Measurements from ENCODE around the gene PMEL. TPM values are rescaled to one million over a fixed set of nuclear protein-coding genes. Genes with fewer than 3 reads are reported as not detected.
"Not testable (repeated sequence)": the region's sequence is repeated elsewhere in the genome, so short reads cannot be mapped to it uniquely, and the experiment has no call there.

The PMEL gene
- 0.84 and 1.1 TPM in 2 replicates for total RNA-seq (2014; rRNA removed; shearing (Covaris generic))

- peak; percentile 16 for DNase-seq (ENCODE audit: low read depth)
These were observed at the start of gene PMEL for GRCh38 chr12:55965941-55966407. PMEL (minus strand) TSS chr12:55966042; CDS start chr12:55966011, 31 bp downstream.

DNA sequence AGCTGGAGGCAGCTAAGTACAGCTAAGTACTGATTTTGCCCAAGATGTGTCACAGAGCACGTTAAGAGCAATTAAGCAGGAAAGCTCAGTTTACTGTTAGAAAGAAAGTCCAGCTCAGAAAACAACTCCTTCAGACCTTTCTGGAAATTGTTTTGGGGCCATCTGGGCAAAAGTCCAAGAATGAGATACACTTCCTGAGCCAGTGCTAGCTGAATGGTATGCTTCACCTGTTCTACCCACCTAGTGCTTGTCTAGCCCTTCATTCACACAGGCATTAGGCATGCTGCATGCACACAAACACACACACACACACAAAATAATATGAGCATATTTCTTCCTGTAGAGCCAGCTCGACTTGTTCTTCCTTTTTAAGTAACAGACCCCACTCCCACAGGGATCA lies 48.4 kb upstream of the PMEL start:
- no peak for DNase-seq (ENCODE audit: low read depth)

DNA sequence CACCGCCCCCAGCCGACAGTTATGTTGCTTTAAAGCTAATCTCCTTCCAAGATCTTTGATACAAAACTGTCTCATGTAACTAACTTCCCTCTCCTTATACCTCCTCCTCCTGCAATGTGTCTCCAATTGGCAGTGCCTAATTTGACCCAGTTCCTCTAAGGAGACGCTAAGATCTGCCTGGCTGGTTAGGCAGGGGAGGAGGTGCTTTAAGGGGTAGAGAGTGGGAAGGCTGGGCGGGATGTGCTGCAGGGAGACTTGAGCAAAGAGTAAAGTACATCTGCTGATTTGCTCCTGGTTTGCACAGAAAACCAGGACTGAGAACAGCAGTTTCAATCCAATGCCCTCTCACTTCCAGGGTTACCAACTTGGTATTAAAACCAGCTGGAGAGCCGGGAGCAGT lies 47.6 kb upstream of the PMEL start:
- DNase-seq (ENCODE audit: low read depth), result no peak

DNA sequence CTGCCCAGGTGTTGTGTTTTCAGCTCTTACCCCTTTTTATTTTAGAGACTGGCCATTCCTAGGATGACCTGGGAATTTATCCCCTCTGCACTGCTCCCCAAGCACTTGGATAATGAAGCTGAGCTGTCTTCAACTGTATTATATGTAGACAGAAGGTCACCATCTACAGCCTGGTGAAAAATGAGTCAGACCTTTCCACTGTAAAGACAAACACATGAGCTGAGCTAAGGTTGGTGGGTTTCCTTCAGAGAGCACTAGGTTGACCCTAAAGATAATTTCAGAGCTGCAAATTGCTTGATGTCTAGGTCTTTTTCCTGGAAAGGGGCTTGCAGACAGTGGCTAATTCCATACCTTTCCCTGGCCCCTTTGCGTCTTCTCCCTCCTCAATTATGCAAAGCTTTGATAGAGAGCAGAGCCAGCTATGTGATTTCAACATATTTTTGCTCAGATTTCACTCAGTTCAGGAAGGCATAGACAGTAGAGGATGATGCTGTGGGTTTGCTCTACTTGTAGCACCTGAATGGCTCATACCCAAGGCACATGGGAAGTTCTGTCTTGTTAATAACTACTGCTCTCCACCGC lies 45.8 kb upstream of the PMEL start:
- DNase-seq (ENCODE audit: low read depth), result no peak

DNA sequence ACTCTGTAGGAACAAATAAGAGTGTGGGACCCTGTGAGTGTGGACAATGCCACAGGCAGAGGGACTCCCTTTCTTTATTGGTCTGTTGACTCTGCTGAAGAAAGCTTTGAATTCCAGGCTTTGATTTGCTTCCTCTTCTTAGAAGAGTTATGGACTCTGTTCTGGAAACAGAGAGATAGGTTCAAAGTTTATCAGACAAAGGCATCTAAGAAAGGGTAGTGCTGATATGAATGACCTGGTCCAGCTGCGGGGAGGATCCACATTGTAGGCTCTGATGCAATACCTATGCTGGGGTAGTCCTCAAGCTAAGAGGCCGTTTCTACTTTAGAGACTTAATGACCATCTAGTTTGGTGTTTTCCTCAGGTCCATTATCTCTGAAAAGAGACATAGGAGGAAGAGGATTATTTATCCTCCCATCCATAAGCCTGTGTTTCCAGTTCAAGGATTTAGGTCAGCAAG lies 44.3 kb upstream of the PMEL start:
- DNase-seq (ENCODE audit: low read depth), result no peak

GRCh38 chr12:56007564-56008559 lies 42.0 kb upstream of the PMEL start:
- peak; percentile 5 for DNase-seq (ENCODE audit: low read depth)

DNA sequence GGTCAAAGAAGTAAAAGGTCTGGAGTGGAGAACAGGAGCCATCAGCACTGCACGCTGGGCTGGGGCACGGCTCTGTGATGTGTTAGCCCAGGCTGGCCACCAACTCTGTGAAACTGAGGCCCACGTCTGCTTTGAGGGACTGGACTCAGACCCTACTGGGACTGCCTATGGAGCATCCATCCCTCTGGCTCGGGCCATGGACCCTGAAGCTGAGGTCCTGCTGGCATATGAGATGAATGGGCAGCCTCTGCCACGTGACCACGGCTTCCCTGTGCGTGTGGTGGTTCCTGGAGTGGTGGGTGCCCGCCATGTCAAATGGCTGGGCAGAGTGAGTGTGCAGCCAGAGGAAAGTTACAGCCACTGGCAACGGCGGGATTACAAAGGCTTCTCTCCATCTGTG lies 38.4 kb upstream of the PMEL start:
- no peak for DNase-seq (ENCODE audit: low read depth)

DNA sequence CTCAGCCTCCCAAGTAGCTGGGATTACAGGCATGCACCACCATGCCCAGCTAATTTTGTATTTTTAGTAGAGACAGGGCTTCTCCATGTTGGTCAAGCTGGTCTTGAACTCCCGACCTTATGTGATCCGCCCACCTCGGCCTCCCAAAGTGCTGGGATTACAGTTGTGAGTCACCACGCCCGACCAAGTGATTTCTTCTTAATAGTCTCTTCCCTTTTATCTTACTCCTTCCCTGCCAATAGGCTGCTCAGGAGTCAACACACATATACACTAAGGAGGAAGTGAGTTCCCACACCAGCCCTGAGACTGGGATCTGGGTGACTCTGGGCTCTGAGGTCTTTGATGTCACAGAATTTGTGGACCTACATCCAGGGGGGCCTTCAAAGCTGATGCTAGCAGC lies 37.5 kb upstream of the PMEL start:
- DNase-seq (ENCODE audit: low read depth), result not testable (repeated sequence)

GRCh38 chr12:56001487-56002100 lies 35.8 kb upstream of the PMEL start:
- no peak for DNase-seq (ENCODE audit: low read depth)

DNA sequence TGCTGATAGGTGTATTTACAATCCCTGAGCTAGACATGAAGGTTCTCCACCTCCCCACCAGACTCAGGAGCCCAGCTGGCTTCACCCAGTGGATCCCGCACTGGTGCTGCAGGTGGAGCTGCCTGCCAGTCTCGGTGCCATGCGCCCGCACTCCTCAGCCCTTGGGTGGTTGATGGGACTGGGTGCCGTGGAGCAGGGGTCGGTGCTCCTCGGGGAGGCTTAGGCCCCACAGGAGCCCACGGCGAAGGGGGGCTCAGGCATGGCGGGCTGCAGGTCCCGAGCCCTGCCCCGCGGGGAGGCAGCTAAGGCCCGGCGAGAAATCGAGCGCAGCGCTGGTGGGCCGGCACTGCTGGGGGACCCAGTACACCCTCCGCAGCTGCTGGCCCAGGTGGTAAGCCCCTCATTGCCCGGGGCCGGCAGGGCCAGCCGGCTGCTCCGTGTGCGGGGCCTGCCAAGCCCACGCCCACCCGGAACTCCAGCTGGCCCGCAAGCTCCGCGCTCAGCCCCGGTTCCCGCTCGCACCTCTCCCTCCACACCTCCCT lies 34.2 kb upstream of the PMEL start:
- DNase-seq (ENCODE audit: low read depth), result not testable (repeated sequence)

DNA sequence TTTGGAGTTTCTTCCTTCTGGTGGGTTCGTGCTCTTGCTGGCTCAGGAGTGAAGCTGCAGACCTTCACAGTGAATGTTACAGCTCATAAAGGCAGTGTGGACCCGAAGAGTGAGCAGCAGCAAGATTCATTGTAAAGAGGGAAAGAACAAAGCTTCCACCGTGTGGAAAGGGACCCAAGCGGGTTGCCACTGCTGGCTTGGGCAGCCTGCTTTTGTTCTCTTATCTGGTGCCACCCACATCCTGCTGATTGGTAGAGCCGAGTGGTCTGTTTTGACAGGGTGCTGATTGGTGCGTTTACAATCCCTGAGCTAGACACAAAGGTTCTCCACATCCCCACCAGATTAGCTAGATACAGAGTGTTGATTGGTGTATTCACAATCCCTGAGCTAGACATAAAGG lies 33.7 kb upstream of the PMEL start:
- DNase-seq (ENCODE audit: low read depth), result not testable (repeated sequence)

DNA sequence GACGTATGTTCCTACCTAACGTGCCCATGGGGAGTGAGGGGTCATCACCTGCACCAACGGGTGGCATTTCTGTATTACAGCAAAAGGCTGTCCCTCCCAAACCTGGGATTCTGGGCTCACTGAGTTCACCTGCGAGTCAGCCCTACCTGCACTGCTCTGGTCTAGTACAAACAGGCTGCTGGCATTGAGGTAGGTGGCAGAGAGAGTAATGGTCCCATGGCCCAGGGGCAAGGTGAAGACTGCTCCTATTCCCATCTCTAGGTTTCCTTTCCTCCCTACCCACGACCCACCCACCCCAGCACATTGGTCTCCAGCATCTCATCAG lies 31.7 kb upstream of the PMEL start:
- no peak for DNase-seq (ENCODE audit: low read depth)

GRCh38 chr12:55996715-55997534 lies 31.1 kb upstream of the PMEL start, which contains the start of gene SUOX:
SUOX (plus strand) TSS chr12:55997276; CDS start chr12:56002222, 4,946 bp downstream.
- peak; percentile 95 for DNase-seq (ENCODE audit: low read depth)

GRCh38 chr12:55996201-55996714 lies 30.4 kb upstream of the PMEL start:
- DNase-seq (ENCODE audit: low read depth), result peak; percentile 57

DNA sequence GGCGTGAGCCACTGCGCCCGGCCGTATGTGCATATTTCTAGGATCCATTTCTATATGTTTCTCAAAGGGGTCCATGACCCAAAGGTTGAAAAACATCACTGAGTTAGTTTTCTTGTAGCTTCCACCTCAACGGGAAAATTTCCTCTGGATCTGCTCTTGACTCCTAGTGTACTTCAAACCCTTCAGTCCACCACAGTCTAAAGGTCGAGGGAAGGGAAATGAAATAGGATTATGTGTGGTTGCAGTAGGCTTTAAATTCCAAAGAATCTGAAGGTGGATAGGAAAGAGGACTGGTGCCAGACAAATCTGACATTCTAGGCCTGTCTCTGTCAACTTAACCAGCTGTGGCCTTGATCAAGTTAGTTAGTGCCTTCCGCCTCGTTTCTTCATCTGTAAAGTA lies 29.5 kb upstream of the PMEL start:
- no peak for DNase-seq (ENCODE audit: low read depth)

- DNase-seq (ENCODE audit: low read depth), result no peak
These were observed 27.5 kb upstream of the PMEL start for GRCh38 chr12:55993230-55993853.

DNA sequence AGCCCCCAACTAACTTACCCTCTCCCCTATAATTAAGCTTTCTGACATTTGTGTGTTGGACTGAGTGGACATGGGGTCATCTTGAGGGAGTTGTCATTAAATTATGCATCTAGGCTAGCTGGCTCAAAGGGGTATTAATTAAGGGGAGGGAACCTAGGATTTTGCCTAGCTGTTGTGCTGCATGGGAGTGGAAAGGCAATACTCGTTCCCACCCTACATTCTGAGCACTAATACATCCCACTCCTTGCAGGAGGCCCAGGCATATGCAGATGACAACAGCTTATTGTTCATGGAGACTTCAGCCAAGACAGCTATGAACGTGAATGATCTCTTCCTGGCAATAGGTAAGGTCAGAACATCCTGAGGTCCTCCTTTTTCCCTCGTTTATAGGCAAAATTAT lies 25.3 kb upstream of the PMEL start:
- no peak for DNase-seq (ENCODE audit: low read depth)

DNA sequence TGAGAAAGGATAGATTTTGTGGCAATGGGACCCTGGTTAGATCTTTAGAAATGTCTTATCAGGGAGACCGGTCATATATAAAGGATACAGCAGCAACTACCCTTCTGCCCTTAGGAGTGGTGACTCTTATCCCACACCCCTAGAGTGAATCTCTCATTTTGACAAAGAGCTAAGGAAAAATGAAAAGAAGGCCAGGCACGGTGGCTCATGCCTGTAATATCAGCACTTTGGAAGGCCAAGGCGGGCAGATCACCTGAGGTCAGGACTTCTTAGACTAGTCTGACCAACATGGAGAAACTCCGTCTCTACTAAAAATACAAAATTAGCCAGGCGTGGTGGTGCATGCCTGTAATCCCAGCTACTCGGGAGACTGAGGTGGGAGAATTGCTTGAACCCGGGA lies 20.1 kb upstream of the PMEL start:
- DNase-seq (ENCODE audit: low read depth), result not testable (repeated sequence)

DNA sequence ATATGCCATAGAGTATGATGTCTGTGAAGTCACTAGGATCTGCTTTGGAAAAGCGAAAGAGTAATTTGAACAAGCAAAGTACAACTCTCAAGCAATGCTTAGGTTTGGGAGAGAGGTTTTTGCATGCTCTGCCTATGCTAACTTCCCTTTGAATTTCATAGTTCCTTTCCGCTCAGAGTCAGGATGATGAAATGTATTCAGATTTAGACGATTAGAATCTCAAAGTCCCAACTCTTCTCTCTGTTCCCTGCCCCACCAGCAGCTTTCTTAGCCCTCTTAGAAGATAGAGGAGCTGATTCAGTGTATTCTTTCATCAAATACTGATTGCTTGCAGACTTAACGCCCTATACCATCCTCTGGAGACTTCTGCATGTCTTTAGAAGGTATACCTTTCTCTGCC lies 19.5 kb upstream of the PMEL start:
- DNase-seq (ENCODE audit: low read depth), result no peak

DNA sequence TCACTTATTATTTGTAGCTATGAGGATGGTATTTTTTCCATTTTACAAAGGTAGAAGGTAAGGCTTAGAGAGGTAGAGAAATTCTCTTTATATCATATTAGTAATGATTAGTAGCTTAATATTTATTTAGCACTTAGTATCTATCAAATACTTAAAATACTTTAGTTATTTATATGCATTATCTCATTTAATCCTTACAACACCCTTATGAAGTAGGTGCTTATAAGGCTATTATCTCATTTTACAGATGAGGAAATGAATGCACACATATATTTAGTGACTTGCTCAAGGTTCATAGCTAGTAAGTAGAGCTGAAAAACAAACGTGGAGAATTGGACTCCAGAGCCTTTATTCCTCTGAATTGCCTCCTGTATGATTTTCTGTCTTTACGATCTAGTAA lies 19.0 kb upstream of the PMEL start:
- no peak for DNase-seq (ENCODE audit: low read depth)
